BE2C (cell line): ENCODE measurements around the gene ADCY4. TPM values are rescaled to one million over a fixed set of nuclear protein-coding genes. Genes with fewer than 3 reads are reported as not detected.

ENCODE experiments used
- DNase-seq: peaks from one replicate; pipeline ENCODE4 v3.0.0-alpha.2; 2020
- H3K27me3 ChIP-seq: fragments of 250-450 bp; sonication (Bioruptor Pico); 2 replicates; pipeline ENCODE4 v1.5.1; 2020; ENCODE audit warnings: mild to moderate bottlenecking
- H3K36me3 ChIP-seq: fragments of 250-450 bp; sonication (Bioruptor Pico); 2 replicates; pipeline ENCODE4 v1.5.1; 2020; ENCODE audit warnings: mild to moderate bottlenecking
- H3K4me1 ChIP-seq: fragments of 250-450 bp; sonication (Bioruptor Pico); 2 replicates; pipeline ENCODE4 v1.5.1; 2020
- H3K4me3 ChIP-seq: 2 replicates; pipeline ENCODE4 v1.5.1; 2011; ENCODE audit warnings: low read depth, low read length
- H3K9me3 ChIP-seq: fragments of 250-450 bp; sonication (Bioruptor Pico); 2 replicates; pipeline ENCODE4 v1.5.1; 2020
- polyA plus RNA-seq: library from polyadenylated mRNA; unstranded; fragments of >200 nt; gene quantifications from one replicate; pipeline ENCODE4 v1.2.1, GENCODE V29; 2012; ENCODE audit warnings: low read depth, missing spikeins; ENCODE audit not compliant: insufficient read length, insufficient read depth
- TF ChIP-seq, protein P1 (sequence below): IDR thresholded peaks from 2 replicates; pipeline ENCODE4 v1.5.1; 2012; ENCODE audit warnings: mild to moderate bottlenecking, low read depth, low read length

The ADCY4 gene
- polyA plus RNA-seq: not detected

GRCh38 chr14:24334431-24335291, at the start of gene ADCY4:
TSS of gene ADCY4 (minus strand) at chr14:24335071. CDS start at chr14:24334652, 419 bp downstream.
- DNase-seq: no peak
- Histone ChIP-seq H3K4me3 (no peak within 1 kb of the TSS), H3K27me3 (peaks cover 59% of the 10 kb centered on the region), H3K9me3 (no peaks in the 10 kb centered on the region), H3K4me1 (no peaks in the 10 kb centered on the region), H3K36me3 (no peaks in the 10 kb centered on the region)
- TF ChIP-seq, protein P1, sequence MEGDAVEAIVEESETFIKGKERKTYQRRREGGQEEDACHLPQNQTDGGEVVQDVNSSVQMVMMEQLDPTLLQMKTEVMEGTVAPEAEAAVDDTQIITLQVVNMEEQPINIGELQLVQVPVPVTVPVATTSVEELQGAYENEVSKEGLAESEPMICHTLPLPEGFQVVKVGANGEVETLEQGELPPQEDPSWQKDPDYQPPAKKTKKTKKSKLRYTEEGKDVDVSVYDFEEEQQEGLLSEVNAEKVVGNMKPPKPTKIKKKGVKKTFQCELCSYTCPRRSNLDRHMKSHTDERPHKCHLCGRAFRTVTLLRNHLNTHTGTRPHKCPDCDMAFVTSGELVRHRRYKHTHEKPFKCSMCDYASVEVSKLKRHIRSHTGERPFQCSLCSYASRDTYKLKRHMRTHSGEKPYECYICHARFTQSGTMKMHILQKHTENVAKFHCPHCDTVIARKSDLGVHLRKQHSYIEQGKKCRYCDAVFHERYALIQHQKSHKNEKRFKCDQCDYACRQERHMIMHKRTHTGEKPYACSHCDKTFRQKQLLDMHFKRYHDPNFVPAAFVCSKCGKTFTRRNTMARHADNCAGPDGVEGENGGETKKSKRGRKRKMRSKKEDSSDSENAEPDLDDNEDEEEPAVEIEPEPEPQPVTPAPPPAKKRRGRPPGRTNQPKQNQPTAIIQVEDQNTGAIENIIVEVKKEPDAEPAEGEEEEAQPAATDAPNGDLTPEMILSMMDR: no peak

GRCh38 chr14:24384169-24384568, 49.3 kb upstream of the ADCY4 start:
- Histone ChIP-seq H3K27me3 (no peaks in the 10 kb centered on the region; the same call in 1 of the 2 replicates), H3K4me3 (no peak overlapping the region), H3K4me1 (peaks cover 6% of the 10 kb centered on the region; the same call in 1 of the 2 replicates), H3K36me3 (no peaks in the 10 kb centered on the region), H3K9me3 (no peaks in the 10 kb centered on the region)
- no peak for DNase-seq
- TF ChIP-seq, protein P1: no peak

- TF ChIP-seq, protein P1: no peak
- H3K9me3 ChIP-seq: no peaks in the 10 kb centered on the region
- no peak overlapping the region for H3K4me3 ChIP-seq
- peaks cover 9% of the 10 kb centered on the region; the same call in 1 of the 2 replicates for H3K4me1 ChIP-seq
- H3K36me3 ChIP-seq: peaks cover 9% of the 10 kb centered on the region; the same call in 1 of the 2 replicates
- DNase-seq: peak; percentile 35
- H3K27me3 ChIP-seq: no peaks in the 10 kb centered on the region
These were observed 47.1 kb upstream of the ADCY4 start for GRCh38 chr14:24382064-24382371.

GRCh38 chr14:24381363-24382063, 46.6 kb upstream of the ADCY4 start:
- no peaks in the 10 kb centered on the region for H3K9me3 ChIP-seq
- DNase-seq: no peak
- TF ChIP-seq, protein P1: no peak
- H3K4me1 ChIP-seq: peaks cover 11% of the 10 kb centered on the region; the same call in 1 of the 2 replicates
- no peaks in the 10 kb centered on the region for H3K27me3 ChIP-seq
- peaks cover 14% of the 10 kb centered on the region for H3K36me3 ChIP-seq
- no peak overlapping the region for H3K4me3 ChIP-seq

DNA sequence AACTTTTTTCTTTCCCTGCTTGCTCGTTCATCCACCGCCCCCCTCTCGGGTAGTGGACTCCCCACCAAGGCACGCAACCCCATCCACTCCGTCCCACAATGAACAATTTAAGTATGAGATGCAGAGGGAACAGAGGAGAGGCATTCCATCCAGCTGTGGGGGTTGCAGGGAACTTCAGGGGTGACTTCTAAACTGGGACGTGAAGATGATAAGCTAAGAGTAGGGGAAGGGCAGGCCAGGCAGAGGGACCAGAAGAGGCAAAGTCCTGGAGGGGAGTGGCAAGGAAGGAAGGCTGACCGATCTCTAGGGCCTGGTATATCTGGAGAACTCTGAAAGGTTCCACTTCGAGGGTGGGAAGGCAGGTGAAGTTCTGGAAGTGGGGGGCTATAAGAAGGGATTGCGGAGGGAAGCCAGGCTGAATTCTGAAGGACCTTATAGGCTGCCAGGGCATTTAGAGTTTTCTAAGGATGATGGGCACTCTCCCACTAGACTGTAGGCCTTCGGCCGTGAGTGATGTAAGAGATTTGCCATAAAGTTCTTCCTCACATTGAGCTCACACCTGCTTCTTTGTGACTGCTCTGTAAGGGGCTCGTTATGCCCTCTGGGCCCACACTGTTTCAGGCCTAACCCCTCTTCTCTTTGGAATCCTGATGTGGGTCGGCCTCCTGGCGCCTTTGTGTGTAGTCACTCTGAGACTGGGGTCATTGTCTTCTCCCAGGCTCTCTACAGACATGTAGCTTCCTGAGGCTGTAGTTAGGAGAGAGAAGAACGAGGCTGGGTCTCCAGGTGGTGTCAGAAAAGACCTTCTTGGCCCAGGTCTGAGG, 45.2 kb upstream of the ADCY4 start:
- Histone ChIP-seq H3K27me3 (no peaks in the 10 kb centered on the region), H3K4me3 (no peak overlapping the region), H3K9me3 (no peaks in the 10 kb centered on the region), H3K36me3 (peaks cover 28% of the 10 kb centered on the region), H3K4me1 (peaks cover 11% of the 10 kb centered on the region; the same call in 1 of the 2 replicates)
- no peak for DNase-seq
- TF ChIP-seq, protein P1: no peak
